ENCODE data around the gene LRCH4. TPM values are rescaled to one million over a fixed set of nuclear protein-coding genes. Genes with fewer than 3 reads are reported as not detected.
A peak's percentile ranks its signal among the peaks of the same experiment; 100 is the strongest.

The LRCH4 gene
- total and polyA plus RNA-seq, 2 of the 8 experiments (the other 6 are each of a cell fraction or from before 2014, with no cell fraction given), result 15.5 to 36.6 TPM

- no peak overlapping the region for H2BK15ac ChIP-seq (ENCODE audit: low read length)
- peaks cover 7% of the 10 kb centered on the region for H3K23me2 ChIP-seq (ENCODE audit: low read depth, low read length)
- H2AFZ ChIP-seq (ENCODE audit: low read length), result peak overlapping the region; percentile 77; the same call in 1 of the 2 replicates
- peaks cover 3 to 19% (median 13%) of the 10 kb centered on the region in 4 experiments; a peak in 4 of 7 replicates for H3K4me1 ChIP-seq (replicated peaks in 1 of 4; ENCODE audit: control insufficient read depth in 3 of 4, insufficient read depth in 4 of 4, low read length in 3 of 4)
- H3K4me3 ChIP-seq (ENCODE audit: extremely low read depth in 1 of 4, insufficient read depth in 2 of 4, low read depth in 3 of 4, low read length in 4 of 4), result peak overlapping the region; percentile 41 to 60 (median 50); a peak in 7 of 8 replicates
- CTCF ChIA-PET (ENCODE audit: partially characterized antibody), result interaction anchor here (0.6 to 26.5 kb wide), 3 partner anchors 17 to 187 kb away, joined by 3 to 341 read pairs (median 5); no protein-coding TSS in a partner anchor
- WGBS, 2 experiments (ENCODE audit: extremely low coverage in 1 of 2, insufficient coverage in 1 of 2, insufficient read length in 1 of 2, insufficient replicate concordance in 2 of 2, low coverage in 1 of 2, low lambda C conversion rate in 2 of 2, missing lambda C conversion rate in 1 of 2), result 16% methylated on average over 8 of the region's 8 CpGs; no CpG with 5 or more reads in 1 of the 2 experiments
- no peak overlapping the region for H2BK20ac ChIP-seq (ENCODE audit: low read length)
- peaks cover 0 to 3% (median 2%) of the 10 kb centered on the region in 4 experiments; a peak in 3 of 7 replicates for H3K27me3 ChIP-seq (replicated peaks in 1 of 4; ENCODE audit: control insufficient read depth in 3 of 4, extremely low read depth in 1 of 4, insufficient read depth in 3 of 4, low read length in 3 of 4)
- no peak overlapping the region for H3K14ac ChIP-seq (ENCODE audit: insufficient read length)
- H4K20me1 ChIP-seq (replicated peaks in 1 of 2; ENCODE audit: control insufficient read depth in 1 of 2, insufficient read depth in 2 of 2, low read length in 2 of 2), result no peaks in the 10 kb centered on the region
- H4K5ac ChIP-seq (ENCODE audit: insufficient read length, low read depth, low read length), result no peak overlapping the region
- H3K79me1 ChIP-seq (ENCODE audit: low read depth, low read length), result no peaks in the 10 kb centered on the region
- FAIRE-seq, result no peak
- no peak for DNase-seq (ENCODE audit: low read depth in 1 of 2, low spot score in 2 of 2)
- peak overlapping the region in 1 of 4 experiments; percentile 6; a peak in 1 of 7 replicates for H3K9ac ChIP-seq (replicated peaks in 1 of 4; ENCODE audit: extremely low read depth in 1 of 4, low read depth in 3 of 4, low read length in 3 of 4)
- peaks cover 0 to 13% of the 10 kb centered on the region in 2 experiments; a peak in 2 of 4 replicates for H3K79me2 ChIP-seq (ENCODE audit: control insufficient read depth in 1 of 2, insufficient read depth in 2 of 2, low read length in 2 of 2)
- no peak overlapping the region for H2AK5ac ChIP-seq (ENCODE audit: low read depth, low read length)
- H3K56ac ChIP-seq (replicated peaks; ENCODE audit: insufficient read length, low read depth, low read length), result no peak overlapping the region
- no peaks in the 10 kb centered on the region for H3K9me3 ChIP-seq (ENCODE audit: insufficient read depth in 2 of 2, low read depth in 1 of 2, low read length in 1 of 2)
- no peak overlapping the region for H3K27ac ChIP-seq (ENCODE audit: low read depth, low read length)
- H3K4me2 ChIP-seq (ENCODE audit: insufficient read depth in 1 of 2, low read depth in 2 of 2, low read length in 2 of 2), result peak overlapping the region; percentile 60 to 92
- no peak overlapping the region for H2BK5ac ChIP-seq (ENCODE audit: low read depth, low read length)
- POLR2A ChIA-PET (ENCODE audit: partially characterized antibody), result interaction anchor here (1.0 kb wide), 1 partner anchor 46 kb away, joined by 3 read pairs; no protein-coding TSS in a partner anchor
- TF ChIP-seq BACH1 (IDR thresholded peaks at IDR 0.05; ENCODE audit: low read length), result no peak
- no peak for TF ChIP-seq KDM5A (IDR thresholded peaks at IDR 0.05; ENCODE audit: low read length)
- no peak for TF ChIP-seq HDAC2 (IDR thresholded peaks at IDR 0.05; ENCODE audit: borderline replicate concordance in 1 of 2, low read depth in 2 of 2, low read length in 2 of 2)
- TF ChIP-seq SIX5 (IDR thresholded peaks at IDR 0.05; ENCODE audit: low read depth, low read length), result no peak
- no peak for TF ChIP-seq SIN3A (conservative IDR thresholded peaks at IDR 0.05 in 1 of 2, IDR thresholded peaks at IDR 0.05 in 1 of 2; ENCODE audit: low read depth in 1 of 2, low read length in 2 of 2)
- TF ChIP-seq YY1 (IDR thresholded peaks at IDR 0.05; ENCODE audit: low read depth, low read length), result no peak
- no peak for TF ChIP-seq CHD2 (IDR thresholded peaks at IDR 0.05; ENCODE audit: low read length)
- no peak for TF ChIP-seq CBX8 (IDR thresholded peaks at IDR 0.05; ENCODE audit: borderline replicate concordance, low read depth, low read length)
- no peak for TF ChIP-seq CEBPB (IDR thresholded peaks at IDR 0.05; ENCODE audit: low read depth, low read length)
- TF ChIP-seq BCL11A (IDR thresholded peaks at IDR 0.05; ENCODE audit: low read depth in 2 of 2, low read length in 2 of 2), result no peak
- TF ChIP-seq, protein P1, sequence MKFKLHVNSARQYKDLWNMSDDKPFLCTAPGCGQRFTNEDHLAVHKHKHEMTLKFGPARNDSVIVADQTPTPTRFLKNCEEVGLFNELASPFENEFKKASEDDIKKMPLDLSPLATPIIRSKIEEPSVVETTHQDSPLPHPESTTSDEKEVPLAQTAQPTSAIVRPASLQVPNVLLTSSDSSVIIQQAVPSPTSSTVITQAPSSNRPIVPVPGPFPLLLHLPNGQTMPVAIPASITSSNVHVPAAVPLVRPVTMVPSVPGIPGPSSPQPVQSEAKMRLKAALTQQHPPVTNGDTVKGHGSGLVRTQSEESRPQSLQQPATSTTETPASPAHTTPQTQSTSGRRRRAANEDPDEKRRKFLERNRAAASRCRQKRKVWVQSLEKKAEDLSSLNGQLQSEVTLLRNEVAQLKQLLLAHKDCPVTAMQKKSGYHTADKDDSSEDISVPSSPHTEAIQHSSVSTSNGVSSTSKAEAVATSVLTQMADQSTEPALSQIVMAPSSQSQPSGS (IDR thresholded peaks at IDR 0.05; ENCODE audit: low read length), result no peak
- H3K36me3 ChIP-seq (ENCODE audit: control insufficient read depth in 2 of 4, insufficient read depth in 4 of 4, low read length in 3 of 4), result no peaks in the 10 kb centered on the region
- no peak overlapping the region for H4K8ac ChIP-seq (ENCODE audit: extremely low read depth, insufficient read depth, low read length)
- no peak overlapping the region for H2BK12ac ChIP-seq (ENCODE audit: low read depth, low read length)
- H3K4ac ChIP-seq (replicated peaks; ENCODE audit: insufficient read length, low read depth, low read length), result no peak overlapping the region
- H2BK120ac ChIP-seq (replicated peaks; ENCODE audit: low read depth, low read length), result no peak overlapping the region
- no peak overlapping the region for H3K23ac ChIP-seq (ENCODE audit: insufficient read length)
- H4K91ac ChIP-seq (replicated peaks; ENCODE audit: insufficient read length, low read length), result no peak overlapping the region
- H3K18ac ChIP-seq (ENCODE audit: extremely low read depth, low read length), result no peak overlapping the region; the same call in 1 of the 2 replicates
Measured at GRCh38 chr7:100538348-100538653, 47.6 kb downstream of the LRCH4 start.

Measured in H1 (cell line).